PC-9 (cell line): Measurements from ENCODE around the gene PPIL4. TPM values are rescaled to one million over a fixed set of nuclear protein-coding genes. Genes with fewer than 3 reads are reported as not detected.

Experiments
- BruUV-seq: library from RNA; stranded (reverse); fragments of 400-500 nt; replicated peaks from 2 replicates; lab custom pipeline; 2021; lab: Mats Ljungman, UMichigan
- CTCF ChIA-PET: fragments of 300-600 bp; sonication (Branson Sonifier 250); formaldehyde crosslinking; loops from one replicate; lab custom pipeline; 2022; ENCODE audit warnings: antibody characterized with exemption; lab: Charles Lee
- POLR2A ChIA-PET: fragments of 300-600 bp; sonication (Branson Sonifier 250); formaldehyde crosslinking; loops from one replicate; lab custom pipeline; 2022; ENCODE audit warnings: antibody characterized with exemption; ENCODE audit not compliant: unreplicated experiment; lab: Charles Lee
- DNase-seq, 2 experiments: peaks; one replicate each; pipeline versions ENCODE4 v3.0.0 to v3.0.0-alpha.2; 2015 to 2022; ENCODE audit warnings: mixed read lengths in 1 of 2
- H2AFZ ChIP-seq: fragments of 200-600 bp; sonication (generic); 2 replicates; pipeline ENCODE4 v1.8.1; 2017; ENCODE audit warnings: antibody characterized with exemption
- H3F3A ChIP-seq: fragments of 200-600 bp; sonication (generic); 2 replicates; pipeline ENCODE4 v1.8.1; 2017; ENCODE audit warnings: antibody characterized with exemption, mild to moderate bottlenecking, low read depth; ENCODE audit not compliant: insufficient read depth
- H3K27ac ChIP-seq: fragments of 200-600 bp; sonication (generic); 2 replicates; pipeline ENCODE4 v1.6.1; 2016; ENCODE audit warnings: mixed run types
- H3K27me3 ChIP-seq: fragments of 200-600 bp; sonication (generic); 2 replicates; pipeline ENCODE4 v1.6.1; 2016; ENCODE audit warnings: low read depth, mixed run types; ENCODE audit not compliant: insufficient read depth
- H3K36me3 ChIP-seq: fragments of 200-600 bp; sonication (generic); 2 replicates; pipeline ENCODE4 v1.6.1; 2016; ENCODE audit warnings: low read depth, mixed run types
- H3K4me1 ChIP-seq: fragments of 200-600 bp; sonication (generic); replicated peaks from 2 replicates; pipeline ENCODE4 v1.6.1; 2016; ENCODE audit warnings: mixed run types; ENCODE audit not compliant: insufficient read depth
- H3K4me2 ChIP-seq: fragments of 200-600 bp; sonication (generic); 2 replicates; pipeline ENCODE4 v1.6.1; 2017; ENCODE audit warnings: mixed run types
- H3K4me3 ChIP-seq: fragments of 200-600 bp; sonication (generic); 2 replicates; pipeline ENCODE4 v1.6.1; 2016; ENCODE audit warnings: mixed run types
- H3K79me2 ChIP-seq: fragments of 200-600 bp; sonication (generic); 2 replicates; pipeline ENCODE4 v1.6.1; 2017; ENCODE audit warnings: low read depth, mixed run types
- H3K9me2 ChIP-seq: fragments of 200-600 bp; sonication (generic); 2 replicates; pipeline ENCODE4 v1.8.1; 2017; ENCODE audit warnings: mild to moderate bottlenecking; ENCODE audit not compliant: insufficient read depth
- H3K9me3 ChIP-seq: fragments of 200-600 bp; sonication (generic); 2 replicates; pipeline ENCODE4 v1.8.1; 2016; ENCODE audit warnings: low read depth; ENCODE audit not compliant: insufficient read depth
- H4K20me1 ChIP-seq: fragments of 200-600 bp; sonication (generic); 2 replicates; pipeline ENCODE4 v1.8.1; 2017; ENCODE audit not compliant: insufficient read depth
- CTCF ChIP-seq: fragments of 200-600 bp; sonication (generic); conservative IDR thresholded peaks from 2 replicates; pipeline ENCODE4 v1.6.1; 2017; ENCODE audit warnings: mixed run types, antibody characterized with exemption, mild to moderate bottlenecking, moderate library complexity
- EZH2 ChIP-seq: fragments of 200-600 bp; sonication (generic); IDR thresholded peaks from 2 replicates; pipeline ENCODE4 v1.8.0; 2017; ENCODE audit warnings: antibody characterized with exemption, low read depth
- intact Hi-C: fragments of 100-400 bp; cut with micrococcal nuclease; formaldehyde crosslinking; loops from one replicate; pipeline ENCODE4 v1.10.0; 2022; ENCODE audit not compliant: unreplicated experiment
- total RNA-seq: library from RNA; stranded (reverse); gene quantifications from 2 replicates; pipeline ENCODE4 v1.2.3, GENCODE V29; 2021

The PPIL4 gene
- total RNA-seq, 1 experiment from 2014 or later = 13.5 TPM

GRCh38 chr6:149457316-149457884, 88.4 kb downstream of the PPIL4 start:
- no TSS peak for BruUV-seq
- H3K9me3 ChIP-seq = no peaks in the 10 kb centered on the region
- H3K36me3 ChIP-seq = no peaks in the 10 kb centered on the region
- H3K9me2 ChIP-seq = no peaks in the 10 kb centered on the region
- TF ChIP-seq CTCF = no peak
- no peak for TF ChIP-seq EZH2
- DNase-seq = no peak
- no peak overlapping the region for H3K4me3 ChIP-seq
- H3K27me3 ChIP-seq = no peaks in the 10 kb centered on the region
- no peak overlapping the region for H3K4me2 ChIP-seq
- intact Hi-C loops = no loop called here
- ChIA-PET POLR2A (no interaction called here), CTCF (no interaction called here)
- H4K20me1 ChIP-seq = no peaks in the 10 kb centered on the region
- H3F3A ChIP-seq = peaks cover 11% of the 10 kb centered on the region; the same call in 1 of the 2 replicates
- H3K4me1 ChIP-seq = peaks cover 10% of the 10 kb centered on the region
- no peak overlapping the region for H2AFZ ChIP-seq
- no peak overlapping the region for H3K27ac ChIP-seq
- H3K79me2 ChIP-seq = no peaks in the 10 kb centered on the region

- Histone ChIP-seq H4K20me1 (no peaks in the 10 kb centered on the region), H3F3A (peaks cover 11% of the 10 kb centered on the region; the same call in 1 of the 2 replicates), H3K4me2 (no peak overlapping the region), H3K9me3 (no peaks in the 10 kb centered on the region), H3K4me3 (no peak overlapping the region), H3K4me1 (peaks cover 10% of the 10 kb centered on the region), H3K79me2 (no peaks in the 10 kb centered on the region), H2AFZ (no peak overlapping the region), H3K27me3 (no peaks in the 10 kb centered on the region), H3K27ac (no peak overlapping the region), H3K36me3 (no peaks in the 10 kb centered on the region), H3K9me2 (no peaks in the 10 kb centered on the region)
- DNase-seq = no peak
- no TSS peak for BruUV-seq
- ChIA-PET POLR2A (no interaction called here), CTCF (no interaction called here)
- intact Hi-C loops = no loop called here
- no peak for TF ChIP-seq EZH2
- no peak for TF ChIP-seq CTCF
Observed at GRCh38 chr6:149456311-149457021, 89.4 kb downstream of the PPIL4 start.

GRCh38 chr6:149455031-149455732, 90.7 kb downstream of the PPIL4 start:
- Histone ChIP-seq H3K27me3 (no peaks in the 10 kb centered on the region), H3K9me3 (no peaks in the 10 kb centered on the region), H4K20me1 (no peaks in the 10 kb centered on the region), H3K4me2 (no peak overlapping the region), H2AFZ (no peak overlapping the region), H3K27ac (no peak overlapping the region), H3K4me1 (peaks cover 10% of the 10 kb centered on the region), H3F3A (peaks cover 11% of the 10 kb centered on the region; the same call in 1 of the 2 replicates), H3K4me3 (no peak overlapping the region), H3K36me3 (no peaks in the 10 kb centered on the region), H3K79me2 (no peaks in the 10 kb centered on the region), H3K9me2 (no peaks in the 10 kb centered on the region)
- BruUV-seq = no TSS peak
- TF ChIP-seq EZH2 (no peak), CTCF (no peak)
- DNase-seq = no peak
- ChIA-PET CTCF (interaction anchor here (0.6 to 0.9 kb wide), 2 partner anchors 23 to 29 kb away, joined by 3 to 4 read pairs; partner anchors contain the start of gene ZC3H12D), POLR2A (no interaction called here)
- intact Hi-C loops = no loop called here

Other genes starting within 250 kb of the PPIL4 start
- 33.3 and 45.8 TPM in 2 replicates for gene TAB2, start 228.3 kb downstream of the PPIL4 start, total RNA-seq
- gene SUMO4, start 145.8 kb downstream of the PPIL4 start, total RNA-seq = 1.8 TPM in 2 replicates
- 0.10 TPM in 1 of 2 replicates, not detected in the other for gene ZC3H12D, start 61.0 kb downstream of the PPIL4 start, total RNA-seq
- gene GINM1, start 20.3 kb upstream of the PPIL4 start, total RNA-seq = 14.5 and 14.7 TPM in 2 replicates
- 12.4 and 16.1 TPM in 2 replicates for gene KATNA1, start 102.7 kb upstream of the PPIL4 start, total RNA-seq
- gene LATS1, start 172.1 kb upstream of the PPIL4 start, total RNA-seq = 11.2 and 15.4 TPM in 2 replicates
- 25.1 and 36.2 TPM in 2 replicates for gene NUP43, start 200.5 kb upstream of the PPIL4 start, total RNA-seq
- 39.0 and 50.5 TPM in 2 replicates for gene PCMT1, start 203.7 kb upstream of the PPIL4 start, total RNA-seq